GM19372 (cell line): ENCODE measurements around the gene MRTFA.

ENCODE experiments used
- ATAC-seq: cut with Tn5 transposase; IDR thresholded peaks from one replicate; pipeline ENCODE4 v1.9.1; 2021; ENCODE audit warnings: mild to moderate bottlenecking, low read depth, moderate library complexity; ENCODE audit not compliant: unreplicated experiment

MRTFA gene

DNA sequence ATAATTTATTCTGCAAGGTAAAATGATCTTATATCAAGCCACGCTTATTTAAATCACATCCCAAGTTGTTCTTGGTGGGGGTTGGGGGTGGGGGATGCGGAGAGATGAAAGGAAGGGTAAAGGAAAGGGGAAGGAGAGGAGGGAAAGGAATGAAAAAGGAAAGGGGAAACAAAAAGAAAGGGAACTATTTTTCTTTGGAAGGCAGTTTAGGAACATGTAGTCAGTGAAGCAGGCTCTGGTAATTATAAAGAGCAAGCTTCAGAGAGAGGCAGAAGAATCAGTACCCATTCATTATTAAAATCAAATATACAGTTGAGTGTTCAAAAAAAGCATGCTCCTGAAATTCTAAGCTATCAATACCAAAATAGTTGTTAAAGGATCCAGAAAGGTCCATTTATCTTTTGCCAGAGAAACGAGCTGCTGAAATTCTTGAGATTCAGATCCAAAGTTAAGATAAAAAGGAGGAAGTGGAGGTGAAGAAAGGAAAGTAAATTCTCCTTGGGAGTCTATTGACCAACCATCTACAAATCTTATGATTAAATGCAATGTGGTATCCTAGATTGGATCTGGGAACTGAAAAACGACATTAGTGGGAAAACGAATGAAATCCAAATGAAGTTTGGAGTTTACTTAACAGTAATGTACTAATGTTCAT, 158.7 kb downstream of the MRTFA start:
- no peak for ATAC-seq

DNA sequence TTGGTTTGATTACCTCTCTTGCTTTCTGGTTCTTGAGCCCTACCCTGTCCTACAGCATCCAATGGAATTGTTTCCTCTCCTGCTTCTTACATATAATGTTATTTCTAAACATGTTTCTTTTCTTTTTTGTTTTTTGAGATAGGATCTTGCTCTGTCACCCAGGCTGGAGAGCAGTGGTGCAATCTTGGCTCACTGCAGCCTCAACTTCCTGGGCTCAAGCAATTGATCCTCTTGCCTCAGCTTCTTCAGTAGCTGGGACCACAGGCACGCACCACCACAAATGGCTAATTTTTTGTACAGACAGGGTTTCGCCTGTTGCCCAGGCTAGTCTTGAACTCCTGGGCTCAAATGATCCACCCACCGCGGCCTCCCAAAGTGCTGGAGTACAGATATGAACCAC, 160.2 kb downstream of the MRTFA start:
- ATAC-seq, result no peak

DNA sequence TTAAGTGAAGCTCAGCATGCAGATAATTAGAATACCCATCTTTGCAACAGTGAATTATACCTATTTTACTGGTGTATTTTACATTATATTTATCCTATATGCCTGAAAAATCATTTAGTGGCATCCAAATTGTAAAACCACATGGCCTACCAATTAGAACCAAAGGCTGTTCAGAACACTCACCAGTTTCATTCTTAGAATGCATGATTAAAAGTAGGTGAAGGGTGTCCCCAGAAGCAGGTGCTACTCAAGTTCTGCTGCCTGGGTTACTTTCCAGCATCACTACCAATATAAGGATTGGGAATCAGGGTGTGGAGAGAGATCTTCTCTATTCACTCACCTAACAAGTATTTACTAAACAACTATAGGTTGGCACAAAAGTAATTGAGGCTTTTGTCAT, 162.8 kb downstream of the MRTFA start:
- no peak for ATAC-seq

DNA sequence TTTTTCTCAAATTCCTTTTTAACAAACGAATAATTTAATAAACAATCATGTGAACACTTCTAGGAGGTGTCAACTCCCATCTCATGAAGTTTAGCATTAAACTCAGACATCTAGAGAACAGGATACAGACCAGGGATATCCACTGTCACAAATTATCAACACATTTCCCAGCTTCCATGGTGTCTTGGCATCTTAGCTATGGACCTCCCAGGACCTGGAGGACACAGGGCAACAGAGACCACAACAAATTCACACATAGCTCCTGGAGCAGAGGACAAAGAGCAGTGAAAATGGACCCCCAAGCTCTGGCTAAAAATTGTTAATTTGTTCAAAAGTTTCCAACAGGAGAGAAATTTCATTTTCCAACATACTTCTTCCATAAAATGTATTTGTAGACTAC, 163.9 kb downstream of the MRTFA start:
- no peak for ATAC-seq

DNA sequence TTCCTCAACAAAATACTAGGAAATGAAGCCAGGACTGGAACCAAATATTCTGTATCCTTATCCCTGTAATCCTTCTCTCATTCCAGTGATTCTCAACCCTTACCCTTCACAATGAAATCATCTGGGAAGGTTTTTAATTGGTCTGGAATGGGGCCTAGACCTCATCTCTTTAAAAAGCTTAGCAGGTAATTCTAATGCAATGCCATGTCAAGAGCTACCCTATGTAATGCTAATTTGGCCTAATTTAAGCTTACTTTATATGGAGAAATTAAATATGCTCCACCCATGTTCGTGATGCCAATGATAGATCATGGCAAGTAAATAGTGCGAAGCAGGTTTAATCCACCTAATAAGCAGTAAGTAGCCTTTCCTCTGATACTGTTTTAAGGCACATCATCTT, 164.5 kb downstream of the MRTFA start:
- no peak for ATAC-seq

DNA sequence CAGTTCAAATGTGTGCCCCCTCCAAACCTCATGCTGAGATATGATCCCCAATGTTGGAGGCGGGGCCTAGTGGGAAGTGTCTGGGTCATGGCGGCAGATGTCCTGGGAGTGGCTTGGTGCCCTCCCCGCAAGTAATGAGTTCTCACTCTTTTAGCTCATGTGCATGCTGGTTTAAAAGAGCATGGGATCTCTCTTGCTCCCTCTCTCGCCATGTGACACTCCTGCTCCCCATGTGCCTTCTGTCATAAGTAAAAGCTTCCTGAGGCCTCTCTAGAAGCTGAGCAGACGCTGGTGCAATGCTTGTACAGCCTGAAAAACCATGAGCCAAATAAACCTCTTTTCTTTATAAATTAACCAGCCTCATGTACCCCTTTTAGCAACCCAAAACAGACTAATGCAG, 167.3 kb downstream of the MRTFA start:
- ATAC-seq, result no peak

DNA sequence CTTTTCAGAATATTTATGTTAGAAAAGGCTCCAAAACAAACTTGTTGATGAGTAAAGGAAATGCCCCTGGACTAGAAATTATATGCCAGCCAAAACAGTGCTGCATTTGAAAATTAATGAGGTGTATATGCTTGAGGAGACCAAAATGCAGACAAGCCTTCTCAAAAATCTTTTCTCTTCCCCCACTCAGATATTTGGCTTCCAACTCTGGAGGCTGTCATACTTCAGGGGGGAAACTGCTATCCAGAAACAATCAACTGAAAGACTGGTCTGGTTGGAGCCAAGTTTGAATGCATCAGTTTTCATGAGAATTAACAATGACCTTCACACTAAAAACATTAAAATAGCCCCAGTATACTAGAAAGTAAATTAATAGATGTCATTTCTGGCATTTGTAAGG, 167.9 kb downstream of the MRTFA start:
- no peak for ATAC-seq

DNA sequence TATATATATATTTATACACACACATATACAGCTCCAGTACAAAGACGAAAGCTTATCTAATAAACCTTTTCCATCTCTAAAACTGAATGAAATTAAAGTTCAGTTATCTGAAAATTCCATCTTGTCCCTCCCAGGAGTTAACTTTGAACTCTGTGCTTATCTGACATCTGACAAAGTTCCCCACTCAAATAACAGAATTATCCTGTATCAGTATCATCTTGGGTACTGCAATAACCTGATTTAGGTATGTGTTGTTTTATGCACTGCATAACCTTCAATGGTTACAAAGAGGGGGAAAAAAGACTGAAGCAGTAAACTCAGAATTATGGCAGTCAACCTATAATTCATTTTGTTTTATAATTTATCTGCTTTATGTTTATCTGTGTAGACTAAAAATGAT, 169.5 kb downstream of the MRTFA start:
- ATAC-seq, result no peak

DNA sequence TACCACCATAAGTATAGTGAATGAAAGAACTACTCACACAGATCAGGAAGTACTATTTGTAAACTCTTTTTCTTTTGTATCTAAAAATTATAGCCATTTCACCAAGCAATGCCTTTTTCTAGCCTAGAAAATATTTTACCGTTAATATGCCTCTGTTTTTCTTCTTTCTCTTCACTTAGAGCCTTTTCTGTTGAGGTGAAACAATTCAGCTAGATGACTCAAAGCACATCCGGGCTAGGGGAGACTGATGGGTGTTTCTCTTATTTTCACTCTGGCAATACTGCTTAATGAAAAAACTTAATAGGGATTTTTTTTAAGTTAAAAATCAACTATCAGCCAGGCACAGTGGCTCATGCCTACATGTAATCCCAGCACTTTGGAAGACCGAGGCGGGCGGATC, 172.8 kb downstream of the MRTFA start:
- peak; percentile 19 for ATAC-seq

DNA sequence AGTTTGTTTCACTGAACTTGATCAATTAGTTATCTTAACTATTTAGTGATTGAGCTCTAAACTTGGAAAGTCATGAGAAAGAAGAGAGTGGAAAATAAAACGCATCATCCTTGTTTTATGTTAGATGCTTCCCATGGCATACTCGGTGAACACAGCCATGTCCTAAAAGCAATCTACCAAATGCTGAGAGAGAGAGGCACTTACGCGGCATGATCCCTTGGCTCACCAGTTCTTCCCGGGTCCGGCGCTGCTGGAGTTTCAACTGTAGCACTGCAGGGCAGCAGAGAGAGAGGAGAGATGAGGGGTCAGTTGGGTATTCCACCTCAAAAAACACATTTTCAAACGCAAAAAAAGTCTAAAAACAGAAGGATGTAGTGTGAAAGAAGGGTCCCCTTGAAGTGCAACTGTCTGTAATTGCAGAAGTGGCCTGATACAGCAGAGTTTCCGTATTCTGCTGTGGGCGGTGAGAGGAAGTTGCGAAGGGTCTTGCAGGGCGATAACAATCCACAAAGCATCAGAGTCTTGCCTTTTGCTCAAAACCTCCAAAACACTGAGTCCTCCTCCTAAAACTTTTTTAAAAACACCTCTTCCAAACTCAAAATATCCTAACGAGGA, 173.4 kb downstream of the MRTFA start:
- peak; percentile 65 for ATAC-seq

DNA sequence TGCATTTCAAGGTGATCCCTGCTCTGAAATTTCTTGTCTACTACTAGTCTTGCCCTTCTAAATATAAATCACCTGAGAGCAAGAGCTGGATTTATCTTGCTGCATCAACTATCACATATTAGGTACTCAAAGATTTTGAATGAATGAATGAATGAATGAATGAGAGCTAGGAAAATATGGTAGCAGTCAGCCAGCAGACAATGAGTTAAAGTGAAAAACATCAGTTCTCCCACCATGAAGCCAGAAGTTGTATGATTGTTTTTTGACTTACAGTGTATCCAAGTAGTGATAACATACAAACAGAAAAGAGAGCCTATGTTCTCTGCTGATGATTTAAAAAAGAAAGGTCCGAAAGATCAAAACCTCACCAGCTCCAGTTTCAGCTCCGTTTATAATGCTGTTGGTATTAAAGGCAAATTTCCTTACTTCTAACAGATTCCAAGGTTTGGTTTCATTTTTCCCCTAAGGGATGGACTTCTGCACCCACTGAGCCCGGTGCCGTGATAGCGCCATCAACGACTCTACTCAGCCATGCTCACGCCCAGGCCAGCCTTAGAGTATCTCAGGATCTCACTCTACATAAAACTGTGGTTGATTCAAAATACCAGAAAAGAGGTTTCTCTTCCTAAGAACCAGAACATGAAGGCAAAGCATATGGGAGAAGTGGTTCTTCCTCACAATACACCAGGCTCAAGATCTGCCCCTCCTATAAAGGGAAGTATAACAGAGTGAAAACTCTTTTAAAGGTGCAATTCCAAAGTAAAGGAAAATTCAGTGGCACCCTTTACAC, 174.1 kb downstream of the MRTFA start:
- ATAC-seq, result no peak

DNA sequence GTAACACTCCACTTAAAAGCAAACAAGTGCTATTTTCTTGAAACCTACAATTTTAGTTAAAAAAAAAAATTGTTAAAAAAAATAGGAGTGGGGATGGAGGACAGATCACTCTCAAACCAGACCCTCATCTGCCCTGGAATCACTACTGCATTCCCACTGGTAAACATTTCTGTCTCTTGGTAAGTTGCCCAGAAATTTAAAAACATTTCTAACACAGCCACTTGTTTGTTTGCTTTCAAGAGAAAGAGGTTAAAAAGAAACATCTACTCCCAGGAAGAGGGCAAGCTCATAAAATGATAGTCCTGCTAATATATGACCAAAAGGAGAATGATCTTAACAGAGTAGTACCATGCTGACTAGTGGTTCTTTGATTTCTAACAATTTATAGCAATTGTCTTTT, 182.8 kb downstream of the MRTFA start:
- ATAC-seq, result no peak

DNA sequence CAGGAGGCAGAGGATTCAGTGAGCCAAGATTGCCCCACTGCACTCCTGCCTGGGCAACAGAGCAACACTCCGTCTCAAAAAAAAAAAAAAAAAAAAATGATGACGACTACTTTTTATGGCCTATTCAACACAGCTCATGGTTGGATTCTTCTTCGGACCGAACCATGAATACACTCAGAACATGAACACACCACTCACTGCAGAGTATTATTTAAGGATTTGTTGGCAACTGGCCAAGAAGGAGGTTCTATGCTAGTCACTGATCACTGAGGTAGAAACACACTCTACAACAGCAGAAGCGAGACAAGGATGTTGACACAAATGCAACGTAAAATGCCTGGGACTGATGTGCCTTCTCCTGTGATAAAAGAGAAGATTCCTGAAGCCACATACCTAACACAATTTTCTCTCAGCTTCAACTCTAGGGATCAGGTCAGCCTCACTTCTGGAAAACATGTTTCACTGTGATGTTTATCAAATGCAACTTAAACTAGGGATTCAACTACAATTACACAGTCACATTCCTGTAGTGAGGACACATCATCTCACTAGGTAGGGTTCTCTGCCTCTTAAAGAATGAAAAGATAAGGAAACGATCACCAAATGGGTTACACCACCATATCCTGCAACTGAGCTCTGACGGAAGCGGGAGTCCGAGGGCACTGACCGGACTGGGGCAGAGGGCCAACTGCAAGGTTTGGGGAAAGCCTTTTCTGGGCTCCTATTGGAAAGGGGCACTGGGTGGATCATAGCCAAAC, 183.6 kb downstream of the MRTFA start:
- no peak for ATAC-seq

DNA sequence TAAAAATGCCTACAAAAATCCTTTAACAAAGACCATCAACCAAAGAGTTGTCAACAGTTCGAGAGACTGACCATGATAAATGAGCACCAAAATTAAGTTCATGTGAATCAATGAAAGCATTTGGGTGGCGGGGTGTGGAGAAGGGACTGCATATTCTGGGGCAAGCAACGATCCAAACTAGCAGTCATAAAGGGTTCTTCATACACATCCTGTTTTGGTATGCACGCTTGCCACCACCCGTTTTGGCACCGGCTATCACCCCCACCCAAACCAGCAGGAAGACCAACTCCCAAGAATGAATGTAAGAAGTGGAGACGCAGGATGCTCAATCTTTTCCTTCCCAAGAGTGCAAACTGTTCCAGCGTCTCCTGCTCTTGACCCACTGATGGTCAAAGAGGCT, 185.3 kb downstream of the MRTFA start:
- no peak for ATAC-seq

DNA sequence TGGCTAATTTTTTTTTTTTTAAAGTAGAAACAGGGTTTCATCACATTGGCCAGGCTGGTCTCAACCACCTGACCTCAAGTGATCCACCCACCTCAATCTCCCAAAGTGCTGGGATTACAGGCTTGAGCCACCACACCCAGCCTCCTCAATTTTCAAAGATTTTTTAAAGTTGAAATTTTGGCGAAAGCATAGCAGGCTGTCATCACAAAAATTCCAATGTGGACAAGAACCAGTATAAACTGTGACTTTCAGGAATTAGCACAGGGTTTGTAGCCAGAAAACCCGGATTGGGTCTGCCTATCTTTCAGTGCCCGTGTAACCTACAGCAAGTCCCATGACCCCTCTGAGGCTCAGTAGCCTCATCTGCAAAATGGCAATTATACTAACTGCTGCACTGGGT, 185.9 kb downstream of the MRTFA start:
- no peak for ATAC-seq

DNA sequence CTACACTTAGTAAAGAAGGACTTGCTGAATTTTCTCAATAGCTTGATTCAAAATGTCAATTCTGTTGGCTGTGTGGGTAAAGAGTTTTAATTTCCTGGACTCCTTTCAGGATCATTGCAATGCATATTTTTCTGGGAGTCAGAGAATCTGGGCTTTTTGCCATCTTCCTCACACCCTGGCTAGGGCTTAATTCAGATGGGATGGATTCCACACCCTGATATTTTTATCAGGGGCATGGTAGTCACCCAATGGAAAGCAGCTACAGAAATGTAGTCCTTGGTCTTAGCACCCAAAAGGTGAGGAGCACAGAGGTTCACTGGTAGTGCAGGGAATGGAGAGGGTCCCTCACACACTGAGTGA, 186.9 kb downstream of the MRTFA start:
- ATAC-seq, result no peak

DNA sequence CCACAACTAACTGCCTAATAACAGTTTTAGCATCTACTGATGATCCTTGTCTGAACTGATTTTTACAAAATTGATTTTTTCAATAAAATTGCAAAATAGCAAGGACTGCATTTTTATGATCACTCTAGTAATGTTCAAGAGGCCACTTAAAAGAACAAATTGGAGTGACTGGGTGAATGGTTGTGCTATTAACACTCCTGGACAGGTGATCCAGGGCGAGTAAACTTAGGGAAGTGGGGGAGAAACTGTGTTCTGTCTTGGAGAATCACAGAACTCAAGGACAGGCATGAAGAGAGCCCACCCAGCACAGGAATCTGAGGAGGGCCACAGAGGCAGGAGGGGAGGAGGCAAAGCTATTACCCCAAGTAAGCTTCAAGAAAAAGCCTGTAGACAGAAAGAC, 190.3 kb downstream of the MRTFA start:
- no peak for ATAC-seq

DNA sequence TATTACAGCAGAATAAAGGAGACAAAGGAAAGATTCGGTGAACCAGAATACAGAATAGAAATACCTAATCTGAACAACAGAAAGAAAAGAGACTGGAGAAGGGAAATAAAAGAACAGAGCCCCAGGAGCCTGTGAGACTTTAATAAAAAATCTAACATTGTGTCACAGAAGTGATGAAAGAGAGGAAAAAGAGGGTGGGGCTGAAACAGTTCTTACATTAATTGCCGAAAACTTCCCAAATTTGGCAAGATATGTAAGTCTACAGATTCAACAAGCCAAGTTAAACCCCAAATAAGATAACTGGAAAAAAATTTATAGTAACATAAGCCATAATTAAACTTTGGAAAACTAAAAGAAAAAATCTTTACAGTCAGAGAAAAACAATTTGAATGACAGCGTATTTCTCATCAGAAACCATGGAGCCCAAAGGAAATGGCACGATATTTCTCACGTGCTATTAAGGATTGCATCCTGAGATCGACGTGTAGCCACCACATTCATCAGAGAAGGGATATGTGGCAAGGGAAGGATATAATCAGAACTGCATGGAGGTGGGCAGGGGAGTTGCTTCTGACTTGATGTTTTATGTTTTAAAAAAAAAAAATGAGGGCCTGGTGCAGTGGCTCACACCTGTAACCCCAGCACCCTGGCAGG, 192.2 kb downstream of the MRTFA start:
- ATAC-seq, result no peak

DNA sequence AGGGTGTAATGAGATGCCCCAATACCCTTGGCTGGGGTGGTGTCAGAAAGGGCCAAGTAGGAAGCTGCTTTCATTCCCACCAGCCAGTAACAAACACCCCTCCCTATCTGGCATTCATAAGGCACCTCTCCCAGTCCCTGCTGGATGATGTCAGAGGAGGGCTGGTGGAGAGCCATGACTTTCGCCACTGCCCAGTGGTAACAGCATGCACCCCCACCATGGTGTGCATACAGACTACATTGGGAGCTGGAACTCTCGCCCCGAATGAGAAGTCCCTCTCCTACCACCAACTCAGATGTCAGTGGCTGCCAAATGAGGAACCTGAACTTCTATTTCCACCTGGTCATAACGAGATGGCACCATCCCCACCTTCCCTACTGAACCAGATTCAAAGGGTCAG, 192.8 kb downstream of the MRTFA start:
- ATAC-seq, result no peak

DNA sequence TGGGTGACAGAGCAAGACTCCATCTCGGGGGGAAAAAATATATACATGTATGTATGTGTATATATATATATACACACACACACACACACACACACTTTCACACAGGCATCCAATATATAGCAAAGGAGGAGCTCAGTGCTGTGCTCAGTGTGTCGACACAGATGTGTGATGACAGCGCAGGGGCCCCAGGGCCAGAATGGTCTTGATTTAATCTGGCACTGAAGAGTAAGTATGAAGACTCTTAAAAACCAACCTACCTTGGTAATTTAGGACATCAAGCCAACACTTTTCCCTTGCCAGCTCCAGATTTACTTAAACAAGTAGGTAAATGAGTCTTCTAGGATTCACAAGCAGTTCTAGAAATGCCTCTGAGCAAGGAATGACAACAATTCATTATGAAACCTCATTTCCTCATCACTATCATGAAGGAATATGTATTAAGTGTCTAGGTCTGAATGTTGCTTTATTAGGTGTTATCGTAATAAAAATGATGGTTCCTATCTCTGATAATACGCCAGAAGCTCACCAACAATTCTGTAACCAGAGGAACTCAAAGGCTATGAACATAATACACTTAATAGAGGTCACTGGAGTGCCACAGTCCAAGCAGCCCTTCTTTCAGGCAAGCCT, 194.6 kb downstream of the MRTFA start:
- ATAC-seq, result no peak
